Right lung (tissue), 10 donors: Measurements from ENCODE around the gene ESRP2. TPM values are rescaled to one million over a fixed set of nuclear protein-coding genes. Genes with fewer than 3 reads are reported as not detected.
A peak's percentile ranks its signal among the peaks of the same experiment; 100 is the strongest.

Source experiments
- DNase-seq, 2 donors: peaks; one replicate each; pipeline ENCODE4 v3.0.0-alpha.2; 2013
- long read RNA-seq, 8 donors: transcript quantifications; one replicate each; lab custom pipeline, GENCODE V29; 2026
- polyA plus RNA-seq, 5 donors: library from polyadenylated mRNA; unstranded; fragments of 120-200 nt; gene quantifications; one replicate each; pipeline versions ENCODE4 v1.2.1 to v1.2.3, GENCODE V29; 2013; ENCODE audit warnings: inconsistent platforms in 1 of 5, low replicate concordance in 1 of 5; ENCODE audit not compliant: insufficient read length in 5 of 5, insufficient read depth in 1 of 5

Gene ESRP2
- 10 to 100 TPM; 42.5 to 64.9 (median 49.6) TPM for polyA plus RNA-seq
- long read RNA-seq, donor 1, partial matches to known transcripts = 21 of 29 reads
- long read RNA-seq, donor 1, other reads (novel, unspliced or antisense) = 0 of 29 reads
- long read RNA-seq, donor 2, partial matches to known transcripts = 0 of 3 reads
- long read RNA-seq, donor 2, other reads (novel, unspliced or antisense) = 0 of 3 reads
- long read RNA-seq, donor 3, partial matches to known transcripts = 12 of 15 reads
- long read RNA-seq, donor 3, other reads (novel, unspliced or antisense) = 0 of 15 reads
- long read RNA-seq, donor 4, partial matches to known transcripts = 5 of 6 reads
- long read RNA-seq, donor 4, other reads (novel, unspliced or antisense) = 0 of 6 reads
- long read RNA-seq, donor 5, transcript ESRP2-203 (3 exons, 1,379 nt) = major isoform, 5 of 9 reads
- long read RNA-seq, donor 5, partial matches to known transcripts = 0 of 9 reads
- long read RNA-seq, donor 5, other reads (novel, unspliced or antisense) = 0 of 9 reads
- long read RNA-seq, donor 6, transcript ESRP2-202 (15 exons, 3,793 nt) = major isoform, 5 of 24 reads
- long read RNA-seq, donor 6, partial matches to known transcripts = 17 of 24 reads
- long read RNA-seq, donor 6, other reads (novel, unspliced or antisense) = 0 of 24 reads
- long read RNA-seq, donor 7, transcript ESRP2-202 (15 exons, 3,793 nt) = major isoform, 5 of 6 reads
- long read RNA-seq, donor 7, partial matches to known transcripts = 0 of 6 reads
- long read RNA-seq, donor 7, other reads (novel, unspliced or antisense) = 0 of 6 reads
- long read RNA-seq, donor 8, partial matches to known transcripts = 0 of 2 reads
- long read RNA-seq, donor 8, other reads (novel, unspliced or antisense) = 0 of 2 reads

DNA sequence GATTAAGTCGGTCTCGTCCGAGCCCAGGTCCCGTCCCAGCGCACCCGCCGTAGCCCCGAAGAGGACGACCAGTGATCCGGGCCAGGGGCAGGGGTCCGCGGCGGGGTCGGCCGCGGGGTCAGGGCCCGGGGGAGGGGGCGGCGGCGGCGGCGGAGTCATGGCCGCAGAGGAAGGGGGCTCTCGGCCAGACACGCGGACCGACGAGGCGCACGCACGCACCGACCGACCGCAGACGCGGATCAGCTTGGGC lies at the start of gene ESRP2:
Gene ESRP2 (minus strand): TSS at position 241 of the 250 bp plus-strand sequence. CDS start 82 bp downstream, at position 159.
- DNase-seq = no peak

GRCh38 chr16:68285683-68286082 lies 49.8 kb upstream of the ESRP2 start:
- no peak for DNase-seq

GRCh38 chr16:68284847-68285246 lies 48.9 kb upstream of the ESRP2 start:
- DNase-seq = no peak

GRCh38 chr16:68283801-68284598 lies 48.1 kb upstream of the ESRP2 start:
- no peak for DNase-seq

DNA sequence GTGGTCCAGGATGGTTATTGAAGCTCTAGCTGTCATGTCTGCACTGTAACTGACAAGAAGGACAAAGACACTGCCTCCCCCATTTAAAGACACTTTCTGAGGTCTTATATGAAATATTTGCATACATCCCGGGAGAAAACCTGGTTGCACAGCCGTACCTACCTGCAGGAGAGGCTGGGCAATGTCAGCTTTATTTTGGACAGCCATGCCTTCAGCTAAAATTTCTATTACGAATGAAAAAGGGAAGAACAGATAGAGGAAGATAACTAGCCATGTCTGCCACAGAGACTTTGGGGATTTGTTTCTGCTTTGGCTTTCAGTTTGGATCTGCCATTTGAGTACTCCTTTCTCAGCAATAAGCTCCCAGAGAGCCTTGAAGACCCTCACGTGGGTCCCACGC lies 47.4 kb upstream of the ESRP2 start:
- no peak for DNase-seq

DNA sequence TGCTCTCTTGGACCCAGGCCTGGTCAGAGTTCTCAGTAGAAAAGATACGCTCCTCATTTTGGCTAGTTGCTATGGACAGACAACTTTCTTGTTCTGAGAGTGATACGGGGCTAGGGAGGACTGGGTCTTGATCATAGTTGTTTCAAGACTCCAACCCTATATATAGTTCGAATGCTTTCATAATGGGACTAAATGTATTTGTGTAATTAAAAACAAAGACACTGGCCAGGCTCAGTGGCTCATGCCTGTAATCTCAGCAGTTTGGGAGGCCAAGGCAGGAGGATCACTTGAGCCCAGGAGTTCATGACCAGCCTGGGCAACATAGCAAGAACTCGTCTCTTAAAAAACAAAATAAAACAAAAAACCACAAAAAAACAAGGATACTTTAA lies 46.1 kb upstream of the ESRP2 start:
- DNase-seq = no peak

GRCh38 chr16:68281368-68282063 lies 45.6 kb upstream of the ESRP2 start:
- no peak for DNase-seq

DNA sequence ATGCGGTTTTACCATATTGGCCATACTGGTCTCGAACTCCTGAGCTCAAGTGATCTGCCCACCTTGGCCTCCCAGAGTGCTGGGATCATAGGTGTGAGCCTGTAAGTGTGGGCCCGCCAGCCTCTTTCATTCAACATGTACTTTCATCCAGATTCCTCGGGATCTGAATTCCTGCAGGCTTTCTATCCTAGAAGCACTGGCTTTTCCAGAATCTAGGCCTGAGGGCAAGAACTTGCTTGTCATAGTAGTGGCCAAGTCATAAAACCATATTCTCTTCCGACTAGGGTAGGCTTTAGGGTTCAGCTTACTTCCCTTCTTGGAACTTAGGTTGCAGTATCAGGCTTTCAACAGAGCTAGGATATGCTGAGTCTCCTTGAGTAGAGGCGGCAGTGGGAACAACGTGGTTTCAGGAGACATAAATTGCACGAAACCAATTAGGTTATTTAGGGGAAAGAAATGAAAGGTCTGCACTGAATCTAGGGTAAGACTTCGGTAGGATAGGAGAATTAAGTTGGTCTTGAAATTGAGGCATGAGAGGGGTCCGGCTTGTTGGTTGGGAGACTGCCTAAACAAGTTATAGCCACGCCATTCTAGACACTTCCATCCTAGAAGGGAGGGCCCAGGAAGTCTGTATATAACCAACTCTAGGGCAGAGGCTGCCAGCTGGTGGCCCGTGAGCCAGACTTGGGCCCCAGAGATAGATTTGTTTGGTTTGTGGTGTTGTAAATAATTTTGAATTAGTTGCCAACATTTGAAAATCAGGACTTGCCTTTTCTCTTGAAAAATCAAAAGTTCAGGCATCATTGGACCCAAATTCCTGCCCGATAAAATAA lies 44.0 kb upstream of the ESRP2 start:
- DNase-seq = no peak

GRCh38 chr16:68276223-68276622 lies 40.3 kb upstream of the ESRP2 start:
- DNase-seq = no peak

- no peak for DNase-seq
These were observed 39.8 kb upstream of the ESRP2 start for GRCh38 chr16:68275611-68276191.

DNA sequence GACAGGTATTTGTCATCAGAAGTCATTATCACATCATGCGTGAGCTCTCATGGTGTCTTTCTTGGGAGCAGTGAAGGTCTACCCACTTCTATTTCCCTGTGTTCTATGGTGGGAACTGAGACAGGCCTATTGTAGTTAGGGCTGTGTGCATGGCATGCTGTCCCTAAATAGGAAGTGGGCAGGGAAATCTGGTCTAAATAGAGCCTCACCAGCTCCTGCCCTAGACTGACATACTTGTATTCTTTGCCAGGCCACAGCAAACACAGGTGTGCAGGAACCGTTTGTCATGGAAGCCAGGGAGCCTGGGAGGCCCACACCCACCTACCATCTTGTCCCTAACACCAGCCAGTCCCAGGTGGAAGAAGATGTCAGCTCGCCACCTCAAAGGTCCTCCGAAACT lies 38.5 kb upstream of the ESRP2 start:
- DNase-seq = no peak

DNA sequence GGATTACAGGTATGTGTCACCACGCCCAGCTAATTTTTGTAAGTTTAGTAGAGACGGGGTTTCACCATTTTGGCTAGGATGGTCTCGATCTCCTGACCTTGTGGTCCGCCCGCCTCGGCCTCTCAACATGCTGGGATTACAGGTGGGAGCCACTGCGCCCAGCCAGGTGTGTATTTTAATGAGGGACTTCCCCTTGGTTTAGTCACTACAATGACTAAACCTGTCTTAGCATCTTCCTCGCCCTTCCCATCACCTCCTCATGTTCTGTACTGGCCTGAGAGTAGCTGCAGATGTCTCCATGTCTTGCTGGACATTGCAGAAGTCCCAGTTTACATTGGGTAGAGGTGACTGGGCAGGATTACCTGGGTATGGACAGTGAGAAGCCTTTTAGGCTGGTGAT lies 38.0 kb upstream of the ESRP2 start:
- no peak for DNase-seq

DNA sequence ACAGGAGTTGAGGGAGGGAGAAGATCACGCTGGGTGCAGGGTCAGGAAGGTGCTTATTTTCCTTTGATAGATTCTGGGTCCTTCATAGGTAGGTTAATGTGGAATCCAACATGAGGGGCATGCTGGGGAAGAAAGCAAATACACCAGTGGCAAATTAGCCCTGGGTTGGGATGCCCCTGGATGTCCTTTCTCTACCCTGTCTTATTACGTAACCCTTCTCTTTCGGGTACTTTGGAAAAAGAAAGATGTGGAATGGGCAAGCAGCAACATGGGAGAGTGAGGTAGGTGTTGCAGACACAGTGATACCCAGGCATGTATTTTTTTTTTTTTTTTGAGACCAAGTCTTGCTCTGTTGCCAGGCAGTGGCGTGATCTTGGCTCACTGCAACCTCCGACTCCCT lies 37.5 kb upstream of the ESRP2 start:
- DNase-seq = no peak

- no peak for DNase-seq
These were observed 36.7 kb upstream of the ESRP2 start for GRCh38 chr16:68272507-68273209.

GRCh38 chr16:68270353-68270752 lies 34.4 kb upstream of the ESRP2 start:
- no peak for DNase-seq

DNA sequence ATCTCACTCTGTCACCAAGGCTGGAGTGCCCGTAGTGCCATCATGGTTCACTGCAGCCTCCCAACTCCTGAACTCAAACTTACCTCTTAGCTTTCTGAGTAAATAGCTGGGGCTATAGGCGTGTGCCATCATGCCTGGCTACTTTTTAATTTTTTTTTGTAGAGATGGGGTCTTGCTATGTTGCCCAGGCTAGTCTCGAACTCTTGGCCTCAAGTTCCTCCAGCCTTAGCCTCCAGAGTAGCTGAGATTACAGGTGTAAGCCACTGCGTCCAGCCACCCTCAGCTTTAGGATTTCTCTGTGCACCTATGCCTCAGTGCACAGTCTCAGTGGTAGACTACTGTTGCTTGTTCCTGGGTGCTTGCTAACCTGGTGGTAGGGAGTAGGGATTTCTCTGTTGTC lies 33.9 kb upstream of the ESRP2 start:
- no peak for DNase-seq

- no peak for DNase-seq
These were observed 31.9 kb upstream of the ESRP2 start for GRCh38 chr16:68267612-68268405.

GRCh38 chr16:68265078-68265920 lies 29.4 kb upstream of the ESRP2 start:
- peak; percentile 33 to 39 for DNase-seq
